Stimulated activated CD4-positive, alpha-beta T cell treated with anti-CD3 and anti-CD28 coated beads, TNF-alpha, amount 100 ng/mL, for 1 hour (primary cell): ENCODE results near the gene JAZF1.
"Not testable (repeated sequence)": the region's sequence is repeated elsewhere in the genome, so short reads cannot be mapped to it uniquely, and the experiment has no call there.

Source experiments
- DNase-seq, 3 donors: peaks; one replicate each; pipeline ENCODE4 v3.0.0-alpha.2; 2020; ENCODE audit warnings: low read depth in 3 of 3, low spot score in 1 of 3

The JAZF1 gene

DNA sequence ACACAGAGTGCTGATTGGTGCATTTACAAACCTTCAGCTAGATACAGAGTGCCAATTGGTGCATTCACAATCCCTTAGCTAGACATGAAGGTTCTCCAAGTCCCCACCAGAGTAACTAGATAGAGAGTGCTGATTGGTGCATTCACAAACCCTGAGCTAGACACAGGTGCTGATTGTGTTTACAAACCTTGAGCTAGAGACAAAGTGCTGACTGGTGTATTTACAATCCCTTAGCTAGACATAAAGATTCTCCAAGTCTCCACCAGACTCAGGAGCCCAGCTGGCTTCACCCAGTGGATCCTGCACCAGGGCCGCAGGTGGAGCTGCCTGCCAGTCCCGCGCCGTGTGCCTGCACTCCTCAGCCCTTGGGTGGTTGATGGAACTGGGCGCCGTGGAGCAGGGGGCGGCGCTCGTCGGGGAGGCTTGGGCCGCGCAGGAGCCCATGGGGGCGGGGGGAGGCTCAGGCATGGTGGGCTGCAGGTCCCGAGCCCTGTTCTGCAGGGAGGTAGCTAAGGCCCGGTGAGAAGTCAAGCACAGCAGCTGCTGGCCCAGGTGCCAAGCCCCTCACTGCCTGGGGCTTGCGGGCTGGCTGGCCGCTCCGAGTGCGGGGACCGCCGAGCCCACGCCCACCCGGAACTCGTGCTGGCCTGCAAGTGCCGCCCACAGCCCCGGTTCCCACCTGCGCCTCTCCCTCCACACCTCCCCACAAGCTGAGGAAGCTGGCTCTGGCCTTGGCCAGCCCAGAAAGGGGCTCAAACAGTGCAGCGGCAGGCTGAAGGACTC is 323.7 kb downstream of the JAZF1 start:
- DNase-seq: not testable (repeated sequence)

DNA sequence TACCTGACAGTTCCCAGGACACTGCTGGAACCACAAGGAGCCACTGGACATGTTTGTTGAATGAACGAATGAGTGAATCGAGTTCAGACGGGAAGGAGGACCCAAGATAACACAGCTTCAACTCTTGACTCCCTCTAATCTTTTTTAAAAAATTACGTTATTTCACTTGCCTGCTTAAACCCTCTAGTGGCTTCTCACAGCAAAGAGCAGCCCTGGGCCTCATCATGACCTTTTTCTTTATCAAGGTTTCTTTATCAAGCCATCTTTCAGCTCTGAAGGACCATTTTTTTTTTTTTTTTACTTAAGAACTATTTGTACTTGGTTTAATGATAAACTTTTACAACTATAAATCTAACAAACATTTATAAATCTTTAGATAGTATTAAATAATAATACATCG is 330.1 kb downstream of the JAZF1 start:
- no peak for DNase-seq

DNA sequence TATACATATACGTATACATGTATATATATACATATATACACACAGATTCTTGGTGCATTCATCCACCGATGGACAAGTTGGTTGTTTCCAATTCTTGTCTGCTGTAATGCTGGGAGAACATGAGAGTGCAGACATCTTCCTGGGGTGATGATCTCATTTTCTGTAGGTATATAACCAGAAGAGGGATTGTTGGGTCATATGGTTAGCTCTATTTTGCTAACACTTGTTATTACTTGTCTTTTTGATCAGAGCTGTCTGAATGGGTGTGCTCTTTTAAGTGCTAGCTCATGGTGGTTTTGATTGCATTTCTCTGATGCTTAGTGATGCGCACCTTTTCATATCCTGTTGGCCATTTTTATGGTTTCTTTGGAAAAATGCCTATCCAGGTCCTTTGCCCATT is 334.2 kb downstream of the JAZF1 start:
- no peak for DNase-seq

DNA sequence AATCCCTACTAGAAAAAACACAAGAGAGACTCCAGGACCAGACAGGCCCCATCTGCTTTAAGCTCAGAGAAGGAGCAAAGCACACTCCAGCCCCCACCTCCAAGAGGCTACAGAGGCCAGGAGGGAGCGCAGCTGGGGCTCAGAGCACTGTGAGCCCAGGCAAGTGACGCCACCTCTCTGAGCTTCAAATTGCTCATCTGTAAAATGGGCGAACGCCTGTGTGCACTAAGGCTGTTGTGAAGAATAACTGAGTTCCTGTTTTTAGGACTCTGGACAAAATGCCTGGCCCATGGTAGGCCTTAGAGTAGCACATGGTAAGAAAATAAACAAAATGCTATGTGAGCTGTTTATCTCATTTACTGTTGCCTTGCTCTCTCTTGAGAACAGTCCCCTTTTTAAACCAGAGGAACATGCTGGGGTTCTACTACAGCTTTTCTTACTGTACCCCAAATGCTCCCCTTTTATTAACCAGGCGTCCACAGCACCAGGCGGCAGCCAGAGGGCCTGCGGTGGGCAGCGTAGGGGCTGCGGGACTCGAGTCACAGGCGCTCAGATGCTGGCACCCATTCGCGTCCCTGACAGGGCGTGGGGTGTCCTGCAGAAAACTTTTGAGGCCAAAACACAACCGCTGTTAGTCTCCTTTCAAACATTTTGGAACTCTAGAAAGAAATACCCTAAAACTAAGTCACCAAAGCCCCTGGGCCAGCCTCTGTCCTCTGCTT is 336.9 kb downstream of the JAZF1 start:
- DNase-seq: no peak

DNA sequence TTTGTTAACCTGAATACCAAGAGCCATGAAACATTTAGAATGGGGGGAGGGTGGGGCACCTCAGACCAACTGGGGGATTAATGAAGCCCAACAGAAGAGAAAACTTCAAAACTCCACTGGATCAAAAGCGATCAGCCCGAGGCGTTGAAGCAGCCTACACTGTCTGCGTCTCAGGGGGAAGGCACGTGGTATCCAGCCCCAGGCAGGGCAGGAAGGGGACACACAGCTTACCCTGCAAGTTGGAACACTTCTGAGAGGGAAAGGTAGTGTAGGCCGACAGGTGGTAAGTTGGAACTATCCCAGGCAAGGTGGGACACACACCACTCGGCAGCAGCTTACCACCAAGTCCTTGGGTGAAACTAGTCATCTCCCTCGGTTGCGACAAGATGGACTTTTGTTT is 337.7 kb downstream of the JAZF1 start:
- no peak for DNase-seq

DNA sequence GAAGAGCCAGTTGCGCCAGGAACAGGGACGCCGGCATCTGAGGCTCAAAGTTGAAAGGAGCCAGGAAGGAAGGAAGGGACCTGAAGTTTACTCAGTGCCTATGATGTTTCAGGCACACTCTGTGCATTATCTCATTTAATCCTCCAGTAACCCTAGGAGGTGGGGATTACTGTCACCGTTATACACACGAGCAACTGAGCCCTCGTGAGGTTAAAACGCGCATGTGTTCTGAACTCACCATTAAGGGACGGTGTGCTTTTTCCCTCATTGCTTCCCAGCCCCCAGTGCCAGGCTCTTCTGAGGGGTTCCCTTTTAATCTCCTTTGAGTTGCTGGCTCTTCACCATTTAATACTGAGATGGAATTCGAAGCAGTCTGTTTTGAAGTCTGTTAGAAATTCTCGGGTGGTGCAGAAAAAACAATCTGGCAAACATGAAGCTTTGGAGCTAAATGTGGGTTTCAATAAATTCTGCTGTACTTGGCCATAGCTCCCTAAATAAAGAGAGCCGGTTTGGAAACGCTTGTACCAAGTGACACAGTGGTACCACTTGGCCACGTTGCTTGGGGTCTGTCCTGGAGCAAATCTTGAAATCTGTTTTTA is 338.4 kb downstream of the JAZF1 start:
- no peak for DNase-seq

DNA sequence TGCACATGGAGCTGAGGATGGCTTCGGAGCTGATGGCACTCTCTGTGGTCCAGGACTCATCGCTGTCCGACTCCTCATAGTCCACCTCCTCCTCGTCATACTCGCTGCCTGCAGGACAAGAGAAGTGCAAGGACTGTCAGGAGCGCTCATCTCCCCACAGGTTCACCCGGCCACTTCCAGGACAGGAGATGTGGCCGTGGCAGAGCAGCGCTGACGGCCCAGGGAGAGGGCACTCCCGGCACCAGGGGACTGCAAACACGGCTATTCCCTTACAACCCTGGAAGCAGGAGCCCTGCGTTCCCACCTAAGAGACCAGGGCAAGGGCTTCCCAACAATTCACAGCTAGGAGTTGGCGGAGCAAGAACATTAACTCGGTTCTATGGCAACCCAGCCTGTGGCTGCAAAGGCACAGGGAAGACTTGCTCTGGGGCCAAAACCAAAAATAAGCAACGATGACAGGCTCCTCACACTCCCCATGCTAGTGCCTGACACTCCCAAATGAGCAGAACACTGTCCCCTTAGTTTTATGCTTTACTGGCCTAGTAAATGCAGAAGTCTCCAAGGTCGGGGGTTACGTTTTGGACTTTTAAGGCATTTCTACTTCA is 339.7 kb downstream of the JAZF1 start:
- DNase-seq: no peak

DNA sequence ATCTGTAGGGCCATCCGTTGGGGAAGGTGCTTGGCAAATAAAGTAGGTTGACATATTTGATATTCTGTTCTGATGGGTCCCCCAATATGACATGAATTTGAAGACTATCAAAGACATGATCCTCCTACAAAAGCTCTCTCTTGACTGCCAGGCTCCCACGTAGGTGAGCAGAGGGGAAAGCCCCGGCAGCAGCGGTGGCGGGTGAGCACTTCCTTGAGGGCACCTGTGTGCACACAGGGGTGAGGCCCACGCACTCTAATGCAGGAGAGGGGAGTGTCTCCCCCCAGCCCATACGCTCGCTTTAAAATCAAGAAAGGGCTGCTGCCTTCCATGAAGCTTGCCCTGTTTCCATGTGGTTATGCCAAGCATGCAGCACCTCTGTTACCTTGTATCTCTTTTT is 340.3 kb downstream of the JAZF1 start:
- no peak for DNase-seq

DNA sequence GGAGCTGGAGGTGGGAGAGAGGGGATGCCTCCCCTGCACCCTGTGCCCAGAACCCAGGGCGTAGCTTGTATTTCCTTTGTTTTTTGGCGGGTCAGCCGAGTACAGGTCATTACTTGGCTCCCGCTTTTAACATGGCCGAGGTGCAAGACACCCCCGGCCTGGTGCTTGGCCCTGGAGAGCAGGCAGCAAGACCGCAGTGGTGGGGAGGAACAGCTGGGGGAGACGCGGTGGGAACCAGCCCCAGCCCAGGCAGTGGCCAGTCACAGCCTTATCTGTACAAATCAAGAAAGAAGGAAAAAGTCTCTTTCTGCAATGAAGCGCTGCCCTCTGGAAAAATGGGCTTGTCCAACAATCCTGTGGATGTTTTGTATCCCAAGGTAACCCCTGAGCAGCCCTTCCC is 341.5 kb downstream of the JAZF1 start:
- no peak for DNase-seq

DNA sequence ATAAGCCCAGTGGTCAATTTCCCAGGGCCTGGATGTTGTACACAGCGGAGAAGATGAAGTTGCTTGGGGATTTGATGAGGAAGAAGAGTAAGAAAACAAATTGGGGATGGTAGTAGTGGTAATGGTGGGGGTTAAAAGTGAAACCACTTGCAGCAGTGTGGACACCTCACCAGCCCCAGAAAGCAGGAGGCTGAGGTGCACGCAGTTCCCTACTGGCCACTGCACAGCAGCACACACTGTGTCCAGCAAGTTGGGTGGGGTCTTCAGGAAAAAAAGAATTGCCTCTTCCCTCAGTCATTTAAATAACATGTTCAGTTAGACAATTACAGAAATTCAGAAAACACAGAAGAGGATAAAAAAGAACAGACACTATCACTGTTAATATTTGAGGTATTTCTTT is 344.1 kb downstream of the JAZF1 start:
- no peak for DNase-seq

DNA sequence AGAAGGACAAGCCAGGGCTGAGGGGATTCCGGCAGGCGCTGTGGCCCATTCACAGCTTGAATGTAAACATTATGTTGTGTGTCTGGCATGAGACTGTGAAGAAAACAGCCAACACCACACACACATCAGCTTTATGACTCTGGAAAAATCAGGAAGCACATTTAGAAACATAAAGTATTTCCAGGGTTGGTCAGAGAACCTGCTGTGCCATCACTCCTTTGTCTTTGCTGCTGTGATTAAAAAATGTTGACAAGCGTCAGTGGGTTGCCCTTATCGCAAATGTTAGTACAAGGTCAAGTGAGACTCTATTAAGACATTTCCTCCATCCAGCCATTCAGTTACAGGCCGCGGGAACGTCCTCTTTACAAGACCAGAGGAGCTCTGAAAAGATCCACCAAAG is 345.2 kb downstream of the JAZF1 start:
- no peak for DNase-seq

DNA sequence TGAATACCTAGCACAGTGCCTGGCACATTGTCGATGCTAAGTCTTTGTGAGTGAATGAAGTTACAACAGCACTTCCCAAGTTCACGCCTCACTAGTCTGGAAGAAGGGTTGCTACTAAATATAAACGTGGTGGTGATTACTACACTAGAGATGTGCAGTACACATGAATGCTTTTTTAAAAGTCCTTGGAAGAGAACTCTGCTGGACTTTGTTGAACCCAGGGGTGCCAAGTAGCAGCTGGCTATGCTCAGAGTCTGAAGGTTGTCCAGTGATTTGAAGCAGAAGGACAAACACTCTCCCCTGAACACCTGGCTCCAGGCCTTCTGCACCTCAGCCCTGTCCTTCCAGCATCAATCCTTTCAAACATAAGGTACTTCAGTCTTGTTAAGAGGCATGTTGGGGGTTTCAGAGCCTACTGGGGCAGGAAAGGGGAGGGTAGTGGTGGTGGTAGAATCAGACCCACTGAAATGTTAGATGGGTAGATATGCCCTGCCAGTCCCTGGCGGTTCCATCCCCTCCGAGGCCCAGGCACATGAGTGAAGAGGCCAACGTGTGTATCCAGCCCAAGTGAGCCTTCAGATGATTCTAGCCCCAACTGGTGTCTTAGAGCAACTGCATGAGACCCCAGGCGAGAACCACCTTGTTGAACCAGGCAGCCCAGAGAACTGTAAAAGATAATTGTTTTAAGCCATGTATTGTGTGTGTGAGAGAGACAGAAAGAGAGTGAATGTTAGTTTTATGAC is 346.2 kb downstream of the JAZF1 start:
- no peak for DNase-seq

DNA sequence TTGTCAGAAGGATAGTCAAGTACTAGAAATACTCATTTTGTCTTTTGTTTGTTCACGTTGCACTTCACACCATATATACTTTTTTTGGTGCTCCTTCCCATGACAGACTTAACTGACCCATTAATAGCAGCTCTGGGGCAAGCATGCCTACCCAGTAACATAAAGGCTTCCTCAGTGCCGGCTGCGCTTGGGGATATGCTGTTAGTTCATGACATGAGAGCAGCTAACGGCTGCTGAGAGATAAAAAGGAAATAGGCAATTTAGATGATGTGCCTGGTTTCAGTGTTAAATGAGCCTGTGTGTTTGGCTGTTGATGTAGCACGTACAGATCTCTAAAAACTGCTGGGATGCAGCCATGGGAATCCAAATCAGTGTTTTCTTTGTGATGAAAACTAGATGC is 354.2 kb downstream of the JAZF1 start:
- DNase-seq: no peak

DNA sequence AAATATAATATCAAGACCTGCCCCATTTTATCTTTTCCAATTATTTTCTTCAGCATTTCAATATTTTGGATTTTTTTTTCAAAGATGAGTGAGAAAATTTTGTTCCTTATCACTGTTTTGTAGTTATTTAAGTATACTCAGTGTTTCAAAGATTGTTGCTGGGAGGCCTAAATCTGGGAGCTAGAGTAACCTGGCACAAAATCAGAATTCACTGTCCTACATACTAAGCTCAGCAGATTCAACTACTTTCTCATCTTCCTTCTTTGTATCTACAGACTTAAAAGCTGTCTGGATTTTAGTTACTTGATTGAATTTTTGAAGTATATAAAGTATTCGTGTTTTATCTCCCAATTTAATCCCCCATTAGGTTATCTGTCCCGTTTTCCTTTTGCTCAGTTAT is 354.7 kb downstream of the JAZF1 start:
- DNase-seq: no peak

DNA sequence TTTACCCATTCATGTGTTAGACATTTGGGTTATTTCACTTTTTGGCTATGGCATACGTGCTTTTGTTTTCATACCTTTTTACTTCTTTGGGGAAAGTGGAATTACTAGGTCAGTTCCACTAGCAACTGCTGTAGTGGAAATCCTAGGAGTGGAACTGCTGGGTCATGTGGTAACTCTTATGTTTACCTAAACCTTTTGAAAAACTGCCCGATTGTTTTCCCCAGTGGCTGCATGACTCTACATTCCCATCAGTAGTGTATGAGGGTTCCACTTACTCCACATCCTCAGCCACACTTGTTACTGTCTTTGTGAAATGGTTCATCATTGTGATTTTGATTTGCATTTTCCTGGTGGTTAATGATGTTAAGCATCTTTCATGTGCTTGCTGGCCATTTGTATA is 358.4 kb downstream of the JAZF1 start:
- DNase-seq: no peak

DNA sequence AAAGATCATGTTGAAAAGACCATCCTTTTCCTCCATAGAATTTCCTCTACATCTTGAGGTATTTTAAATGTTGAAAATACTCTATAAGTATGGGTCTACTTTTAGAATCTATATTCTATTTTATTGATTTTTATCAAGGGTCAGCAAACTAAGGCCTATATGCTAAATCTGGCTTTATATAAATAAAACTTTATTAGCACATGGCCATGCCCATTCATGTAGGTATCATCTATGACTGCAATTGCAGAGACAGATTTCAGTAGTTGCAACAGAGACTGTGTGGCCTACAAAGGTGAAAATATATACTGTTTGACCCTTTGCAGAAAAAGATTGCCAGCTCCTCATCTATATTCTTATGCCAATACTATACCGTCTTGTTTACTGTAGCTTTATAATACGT is 367.9 kb downstream of the JAZF1 start:
- DNase-seq: no peak

DNA sequence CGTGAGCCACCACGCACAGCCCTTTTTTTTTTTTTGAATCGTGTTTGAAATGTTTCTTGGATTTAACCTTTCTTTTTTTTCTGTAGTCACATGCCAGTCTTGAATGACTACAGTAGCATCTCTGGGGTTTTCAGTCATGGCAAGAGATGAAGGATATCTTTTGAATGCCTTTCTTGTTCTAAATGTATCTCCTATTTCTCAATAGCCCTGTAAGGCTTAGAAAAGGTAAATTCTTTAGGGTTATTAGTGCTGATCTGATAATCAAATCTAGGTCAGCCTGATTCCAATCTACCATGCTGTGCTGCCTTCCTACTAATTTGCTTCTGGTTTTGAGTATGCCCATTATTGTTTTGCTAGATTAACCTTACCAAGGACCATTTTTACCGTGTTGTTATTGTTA is 370.4 kb downstream of the JAZF1 start:
- no peak for DNase-seq

DNA sequence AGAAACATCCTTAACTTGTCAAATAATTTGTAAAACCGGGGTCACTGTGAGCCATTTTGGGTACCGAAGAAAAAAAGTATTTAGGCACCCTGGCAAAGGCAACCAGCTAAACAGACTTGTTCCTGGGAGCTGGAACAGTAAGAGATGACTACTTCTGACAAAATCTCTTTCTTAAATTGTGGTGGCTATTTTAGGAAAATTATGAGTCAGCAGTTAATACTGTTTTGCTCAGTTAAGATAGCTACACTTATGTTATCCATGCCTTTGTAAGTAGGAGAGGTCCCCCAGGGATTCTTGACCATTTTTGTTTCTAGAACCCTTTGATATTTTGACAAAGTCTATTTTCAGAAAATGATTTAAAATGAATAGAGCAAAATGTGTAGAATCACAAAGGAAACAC is 372.0 kb downstream of the JAZF1 start:
- DNase-seq: no peak

DNA sequence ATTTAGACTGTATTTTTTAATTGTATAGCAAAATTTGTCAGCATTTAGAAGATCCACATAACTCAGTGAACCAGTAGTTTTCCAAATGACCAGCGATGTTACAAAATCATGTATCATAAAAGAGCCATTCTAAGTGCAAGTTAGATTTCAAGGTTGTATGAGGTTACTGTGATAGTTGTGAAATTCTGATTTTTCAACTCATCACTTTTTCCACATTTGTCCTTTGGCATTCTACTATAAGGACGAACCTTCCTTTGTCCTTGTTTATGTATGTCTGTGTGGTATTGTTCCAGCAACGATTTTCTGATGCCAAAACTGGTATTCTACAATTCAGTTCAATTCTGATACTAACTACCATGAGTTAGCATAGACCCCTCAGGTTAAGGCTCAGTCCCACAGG is 376.5 kb downstream of the JAZF1 start:
- DNase-seq: no peak

DNA sequence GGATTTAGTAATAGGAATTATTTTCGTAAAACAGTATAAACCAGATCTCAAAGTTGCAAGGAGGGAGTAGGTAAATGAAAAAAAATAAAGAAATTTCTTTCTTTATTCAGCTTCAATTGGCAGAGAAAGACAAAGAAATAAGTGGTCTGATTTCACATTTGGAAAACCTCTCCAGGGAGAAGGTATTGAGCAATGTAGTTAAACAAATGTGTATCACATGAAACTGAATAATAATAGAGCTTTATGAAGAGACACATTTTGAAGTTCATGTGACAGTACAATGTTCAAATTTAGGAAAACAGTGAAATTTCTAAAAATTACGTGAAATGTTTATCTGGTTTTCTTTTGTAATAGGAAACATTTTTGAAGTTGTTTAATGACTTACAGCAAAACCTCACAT is 377.6 kb downstream of the JAZF1 start:
- no peak for DNase-seq

DNA sequence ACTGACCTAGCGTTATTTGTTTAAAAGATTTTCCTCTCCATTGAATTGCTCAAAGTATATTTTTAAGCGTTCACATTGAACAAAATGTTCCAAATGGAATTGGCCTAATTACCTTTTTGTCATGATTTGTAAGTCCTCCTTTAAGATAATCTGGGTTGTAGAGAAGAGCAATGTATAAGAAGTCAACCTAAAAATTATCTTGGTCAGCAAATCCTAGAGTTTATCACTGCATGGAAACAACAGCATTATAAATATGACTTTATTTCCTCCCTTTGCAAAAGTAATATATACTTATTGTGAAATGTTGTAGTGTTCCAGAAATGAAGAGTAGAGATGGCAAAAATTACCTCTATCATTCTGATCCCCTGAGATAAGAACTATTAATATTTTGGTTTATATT is 381.4 kb downstream of the JAZF1 start:
- no peak for DNase-seq
